Right ventricle myocardium inferior (tissue), 1 donor: ENCODE results near the gene EHD1. TPM values are rescaled to one million over a fixed set of nuclear protein-coding genes. Genes with fewer than 3 reads are reported as not detected.

Source experiments
- ATAC-seq: fragments of 200-7000 bp; cut with Tn5 transposase; one replicate; pipeline ENCODE4 v1.9.1; 2020; ENCODE audit warnings: mild to moderate bottlenecking, moderate library complexity
- DNase-seq: peaks from one replicate; pipeline ENCODE4 v3.0.0; 2021; ENCODE audit errors: missing footprints
- intact Hi-C: fragments of 100-400 bp; cut with DNase I; formaldehyde crosslinking; loops from one replicate; pipeline ENCODE4 v1.11.0; 2022
- total RNA-seq: library from RNA; stranded (reverse); fragmentation: NEBNext Ultra II Directional; extraction: Animal tissue kit (Norgen Biotek cat#: 25700); gene quantifications from one replicate; pipeline ENCODE4 v1.2.1, GENCODE V29; 2021
- donor health status: DM: no; HTN: yes; CAD: no; lungs with severe emphysema.

EHD1 gene
- total RNA-seq, 1 donor from 2014 or later: 56.0 TPM

GRCh38 chr11:64880240-64881001 lies 2.0 kb upstream of the EHD1 start:
- no peak for ATAC-seq
- intact Hi-C loops: no loop called here

GRCh38 chr11:64879244-64879900 lies 951 bp upstream of the EHD1 start:
- intact Hi-C loops: loop anchor here (2.0 kb wide), 1 partner anchor 25 kb away; no protein-coding TSS in a partner anchor
- DNase-seq (no peak), ATAC-seq (no peak)

More at GRCh38 chr11:64880240-64881001, 2.0 kb upstream of the EHD1 start:
- no peak for DNase-seq

DNA sequence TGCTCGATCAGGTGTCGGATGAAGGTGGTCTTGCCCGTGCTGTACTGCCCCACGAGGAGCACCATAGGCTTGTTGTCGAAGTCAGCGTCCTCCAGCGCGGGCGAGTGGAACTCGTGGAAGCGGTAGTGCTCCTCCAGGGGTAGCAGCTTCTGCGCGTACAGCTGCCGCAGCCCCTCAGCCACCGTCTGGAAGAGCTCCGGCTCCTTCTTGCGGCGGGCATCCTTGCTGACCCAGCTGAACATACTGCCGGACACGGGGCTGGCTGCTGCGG lies 263 bp downstream of the EHD1 start:
- ATAC-seq (peak; percentile 21), DNase-seq (no peak)
- intact Hi-C loops: loop anchor here (1.0 to 2.0 kb wide), 2 partner anchors 23 to 39 kb away; partner anchors contain the start of gene ATG2A

- peak; percentile 73 for DNase-seq
- peak; percentile 1 for ATAC-seq
- intact Hi-C loops: loop anchor here (1.0 to 2.0 kb wide), 2 partner anchors 23 to 40 kb away; partner anchors contain the start of gene ATG2A
These were observed 815 bp downstream of the EHD1 start for GRCh38 chr11:64877390-64878222.

DNA sequence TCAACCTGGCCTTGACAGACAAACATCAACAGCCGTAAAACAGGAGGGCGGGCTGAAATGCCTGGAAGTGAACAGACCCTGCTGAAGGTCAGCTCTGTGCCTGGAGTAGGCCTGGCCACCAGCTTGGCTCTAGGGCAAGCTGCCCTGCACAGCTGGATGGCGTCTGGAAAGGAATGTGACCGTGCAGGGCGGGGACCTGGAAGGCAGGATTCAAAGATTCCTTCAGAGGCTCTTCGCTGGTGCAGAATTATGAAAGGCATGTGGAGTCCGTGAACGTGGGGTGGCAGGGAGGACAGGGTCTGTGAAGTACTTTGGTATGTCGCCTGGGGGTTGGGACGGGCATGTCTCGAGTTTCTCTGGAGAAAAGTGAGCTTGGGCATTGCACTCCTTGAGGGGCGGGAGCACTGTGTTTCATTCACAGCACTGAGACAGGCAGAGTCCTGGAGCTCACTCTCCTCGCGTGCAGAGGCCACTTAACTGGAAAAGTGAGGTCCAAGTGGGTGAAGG lies 1.5 kb downstream of the EHD1 start:
- ATAC-seq (no peak), DNase-seq (no peak)
- intact Hi-C loops: loop anchor here (1.0 kb wide), 1 partner anchor 13 kb away; no protein-coding TSS in a partner anchor

GRCh38 chr11:64876229-64876750 lies 2.1 kb downstream of the EHD1 start:
- DNase-seq (no peak), ATAC-seq (no peak)
- intact Hi-C loops: loop anchor here (1.0 kb wide), 1 partner anchor 12 kb away; no protein-coding TSS in a partner anchor

DNA sequence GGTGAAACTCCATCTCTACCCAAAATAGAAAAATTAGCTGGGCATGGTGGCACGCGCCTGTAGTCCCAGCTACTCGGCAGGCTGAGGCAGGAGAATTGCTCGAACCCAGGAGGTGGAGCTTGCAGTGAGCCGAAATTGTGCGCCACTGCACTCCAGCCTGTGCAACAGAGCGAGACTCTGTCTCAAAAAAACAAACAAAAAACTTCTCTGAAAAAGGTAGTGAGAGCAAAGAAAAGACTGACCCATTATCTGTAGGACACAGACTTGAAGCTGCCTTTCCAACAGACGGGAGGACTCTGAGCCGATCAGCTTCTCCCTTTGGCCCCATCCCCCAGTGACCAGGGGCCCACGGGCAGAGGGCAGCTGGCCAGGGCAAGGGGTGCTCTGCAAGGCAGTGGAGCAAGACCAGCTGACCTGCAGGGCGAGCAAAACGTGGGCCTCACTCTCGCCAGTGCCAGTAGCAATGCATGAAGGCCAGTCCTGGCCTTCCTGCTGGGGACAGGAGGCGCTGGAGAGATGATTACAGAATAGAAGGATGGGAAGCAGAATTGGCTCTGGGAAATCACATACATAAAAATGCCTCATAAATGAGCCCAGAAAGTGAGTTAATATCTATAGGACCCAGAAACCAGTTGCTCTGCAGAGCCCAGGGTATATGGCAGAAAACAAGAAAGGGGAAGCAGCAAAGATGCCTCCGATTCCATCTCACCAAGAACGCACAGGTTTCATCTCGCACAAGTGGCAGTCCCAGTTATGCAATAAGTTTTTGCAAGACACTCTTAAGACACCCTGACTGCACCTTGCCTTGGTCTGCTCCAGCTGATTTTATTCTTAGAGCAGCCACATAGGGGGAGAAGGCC lies 2.8 kb downstream of the EHD1 start:
- ATAC-seq (no peak), DNase-seq (no peak)
- intact Hi-C loops: loop anchor here (1.0 kb wide), 1 partner anchor 11 kb away; no protein-coding TSS in a partner anchor

DNA sequence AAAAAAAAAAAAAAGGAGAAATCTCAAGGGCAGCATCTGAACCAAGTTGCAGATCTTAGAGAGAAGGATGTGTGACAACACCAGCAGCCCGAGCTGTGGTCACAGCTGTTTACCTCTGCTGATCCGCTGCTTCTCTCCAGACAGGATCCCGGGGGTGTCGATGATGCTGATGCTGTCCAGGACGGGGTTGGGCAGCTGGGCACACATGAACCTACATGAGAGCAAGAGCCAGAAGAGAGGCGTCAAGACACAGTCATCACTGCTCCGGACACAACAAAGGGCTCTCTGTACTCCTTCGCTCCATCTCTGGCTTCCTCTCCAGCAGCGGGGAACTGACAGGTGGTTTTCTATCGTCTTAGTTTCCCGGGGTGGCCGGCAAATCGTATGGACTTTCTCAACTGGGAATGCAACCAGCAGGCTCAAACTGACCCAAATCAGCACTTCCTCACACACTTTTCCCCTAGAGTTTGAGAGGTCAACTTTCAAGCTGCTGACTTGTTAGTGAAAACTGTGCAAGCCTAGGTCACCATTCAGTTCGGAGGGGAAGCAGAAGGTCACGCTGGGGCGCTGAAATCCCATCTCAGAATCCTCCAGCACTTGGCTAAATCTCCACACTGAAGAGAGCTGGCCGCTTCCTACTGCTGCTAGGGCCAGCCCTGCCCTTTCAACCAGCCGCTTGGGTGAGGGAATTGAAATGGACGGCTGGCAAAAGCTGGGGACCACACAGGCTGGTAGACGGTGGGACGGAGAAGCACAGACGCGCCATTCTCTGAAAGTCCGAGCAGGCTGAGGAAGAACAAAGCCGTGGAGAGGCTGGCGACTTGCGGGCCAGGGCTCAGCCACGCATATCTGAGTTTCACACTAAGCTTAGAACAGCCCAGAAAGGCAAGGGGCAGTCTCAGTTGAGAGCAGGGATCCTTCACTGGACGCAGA lies 3.8 kb downstream of the EHD1 start:
- intact Hi-C loops: no loop called here
- DNase-seq (peak; percentile 69), ATAC-seq (no peak)

DNA sequence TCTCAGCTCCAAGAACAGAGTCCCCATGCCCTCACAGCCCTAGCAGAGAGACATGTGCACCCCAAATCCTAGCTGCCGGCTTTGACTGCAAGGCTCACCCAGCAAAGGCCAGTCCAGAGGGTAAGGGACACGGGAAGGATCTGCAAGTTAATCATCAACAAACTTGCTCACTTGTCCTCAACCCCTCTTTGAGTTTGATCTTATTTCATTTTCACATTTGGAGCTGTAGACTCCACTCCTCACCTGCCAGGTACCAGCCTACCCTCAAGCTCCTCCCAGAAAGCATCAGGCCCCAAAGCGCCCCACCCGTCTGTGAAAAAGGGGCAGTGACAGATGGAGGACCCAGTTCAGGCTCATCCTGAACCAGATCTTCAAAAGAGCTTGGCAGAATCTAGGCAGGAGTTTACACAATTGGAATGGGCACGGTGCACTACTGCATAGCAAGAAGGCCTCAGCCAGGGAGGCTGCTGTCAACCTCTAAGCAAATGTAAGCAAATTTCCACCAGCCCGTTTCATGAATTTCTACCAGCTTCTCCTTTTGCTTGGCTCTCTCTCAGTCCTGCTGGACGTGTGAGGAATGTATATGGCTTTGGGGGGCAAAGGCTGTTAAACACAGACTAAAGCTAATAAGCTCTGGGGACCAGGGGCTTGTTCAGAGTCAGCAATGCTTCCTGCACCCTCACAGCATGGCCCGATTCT lies 5.5 kb downstream of the EHD1 start:
- ATAC-seq (no peak), DNase-seq (no peak)
- intact Hi-C loops: no loop called here

DNA sequence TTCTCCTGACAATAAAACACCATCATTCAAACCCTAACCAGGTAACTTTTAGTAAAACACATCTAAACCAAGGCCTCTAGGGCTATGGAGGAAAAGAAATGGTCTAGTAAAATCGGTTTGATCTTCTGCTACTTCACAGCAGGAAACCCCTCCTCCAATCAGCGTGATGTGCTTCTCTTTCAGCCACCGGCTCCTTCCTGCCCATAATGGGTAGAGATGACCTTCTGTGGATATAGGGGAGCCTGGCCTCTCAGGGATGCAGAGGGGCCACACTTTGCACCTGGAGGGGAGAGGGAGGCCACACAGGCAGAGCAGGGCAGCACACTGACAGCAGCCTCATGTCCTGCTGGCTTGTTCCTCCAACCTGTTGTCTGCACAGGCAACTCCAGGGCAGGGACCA lies 6.9 kb downstream of the EHD1 start:
- intact Hi-C loops: no loop called here
- DNase-seq (no peak), ATAC-seq (no peak)

GRCh38 chr11:64870893-64871466 lies 7.4 kb downstream of the EHD1 start:
- ATAC-seq: no peak
- intact Hi-C loops: no loop called here
- DNase-seq: no peak

DNA sequence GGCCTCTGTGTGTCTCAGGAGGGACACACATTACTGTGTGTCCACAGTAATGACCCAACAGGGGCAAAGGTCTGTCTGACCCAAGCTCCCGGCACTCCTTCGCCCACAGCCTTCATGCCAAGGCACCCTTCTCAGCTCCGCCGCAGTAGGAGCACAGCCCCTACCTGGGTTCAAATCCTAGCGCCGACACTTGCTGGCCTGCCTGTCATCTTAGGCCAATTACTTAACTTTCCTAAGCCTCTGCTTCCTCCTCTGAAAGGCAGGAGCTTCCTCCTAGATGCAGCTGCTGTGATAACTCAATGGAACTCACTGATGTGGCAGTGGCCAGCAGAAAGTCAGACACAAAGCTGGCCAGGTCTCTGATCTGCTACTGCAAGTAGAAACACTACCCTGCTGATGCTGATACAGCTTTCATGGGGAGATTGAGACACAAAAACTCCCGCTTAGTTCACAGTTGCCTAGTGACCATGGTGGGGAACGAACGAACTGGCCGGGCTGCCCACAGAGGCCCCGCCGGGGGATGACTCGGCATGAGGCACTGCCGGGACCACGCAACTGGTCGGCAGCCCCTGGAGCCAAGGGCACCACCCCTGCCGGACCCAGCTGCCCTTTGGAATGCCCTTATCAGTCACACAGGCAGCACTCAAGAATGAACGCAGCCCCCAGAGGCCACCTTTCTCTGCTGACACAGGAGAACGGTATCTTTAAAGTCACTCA lies 8.1 kb downstream of the EHD1 start:
- intact Hi-C loops: no loop called here
- peak; percentile 82 for DNase-seq

DNA sequence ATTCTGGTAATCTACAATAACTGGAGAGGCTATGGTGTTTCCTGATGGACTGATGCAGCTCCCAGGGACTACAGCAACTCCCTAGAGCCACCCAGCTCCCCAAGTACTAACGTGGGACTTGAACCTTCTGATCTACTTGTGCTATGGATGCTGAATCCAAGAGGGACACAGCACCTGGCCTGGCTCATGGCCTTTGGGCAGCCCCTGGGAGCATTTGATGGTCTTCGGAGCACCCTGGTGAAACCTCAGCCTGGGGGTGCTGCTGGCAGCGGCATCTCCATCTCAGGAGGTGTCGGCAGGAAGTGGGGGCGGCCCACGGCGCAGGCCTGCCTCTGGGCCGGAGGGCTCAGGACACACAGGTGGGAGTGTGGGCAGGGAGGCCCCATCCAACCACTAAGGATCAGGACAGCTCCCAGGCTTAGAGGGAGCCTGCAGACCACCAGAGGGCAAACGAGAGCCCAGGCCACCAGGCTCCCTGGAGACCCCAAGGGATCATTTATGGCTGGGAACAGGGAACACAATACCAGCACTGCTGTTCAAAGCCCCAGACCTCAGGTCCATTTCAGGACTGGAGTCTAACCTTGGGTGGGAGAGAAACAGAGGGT lies 8.7 kb downstream of the EHD1 start:
- no peak for DNase-seq
- ATAC-seq: no peak
- intact Hi-C loops: no loop called here

More for the DNA sequence above, 8.1 kb downstream of the EHD1 start:
- ATAC-seq: peak; percentile 51

DNA sequence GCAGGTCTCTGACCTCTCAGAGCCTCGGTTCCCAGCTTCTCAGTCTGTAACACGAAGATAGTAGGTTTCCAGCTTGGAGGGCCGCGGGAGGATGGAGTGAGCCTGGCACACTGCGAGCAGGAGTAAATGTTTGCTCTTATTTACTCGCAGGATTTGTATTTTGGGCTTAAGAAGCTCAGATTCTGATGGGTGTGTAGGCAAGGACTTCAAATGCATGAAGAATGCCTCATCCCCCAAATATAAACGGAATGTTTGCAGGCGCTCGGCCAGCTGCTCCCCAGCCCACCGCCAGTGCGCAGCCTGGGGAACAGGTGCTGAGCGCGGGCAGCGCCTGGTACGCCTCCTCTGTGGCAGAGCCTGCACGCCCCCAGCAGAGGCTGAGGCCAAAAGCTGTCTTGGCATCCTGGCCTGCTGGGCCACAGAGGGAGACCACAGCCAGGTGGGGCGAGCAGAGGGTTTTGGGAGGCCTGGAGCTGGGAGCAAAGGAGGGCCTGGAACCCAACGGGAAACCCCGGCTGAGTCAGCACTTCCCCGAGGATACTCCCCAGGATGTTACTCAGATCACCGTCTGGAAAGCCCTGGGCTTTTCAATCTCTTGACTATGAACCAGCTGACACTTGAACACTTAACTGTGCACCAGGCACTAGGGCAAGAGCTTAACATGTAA lies 9.4 kb downstream of the EHD1 start:
- DNase-seq: no peak

More for the DNA sequence above, 9.4 kb downstream of the EHD1 start:
- ATAC-seq: no peak
- intact Hi-C loops: no loop called here
